GM19467 (cell line): ENCODE results near the gene ROS1.
"Not testable (repeated sequence)": the region's sequence is repeated elsewhere in the genome, so short reads cannot be mapped to it uniquely, and the experiment has no call there.

Experiments
- ATAC-seq: cut with Tn5 transposase; IDR thresholded peaks from one replicate; pipeline ENCODE4 v1.9.1; 2021; ENCODE audit warnings: mild to moderate bottlenecking, moderate library complexity; ENCODE audit not compliant: unreplicated experiment

ROS1 gene

GRCh38 chr6:117268924-117269323 lies 156.8 kb downstream of the ROS1 start:
- ATAC-seq: no peak

- no peak for ATAC-seq
These were observed 157.8 kb downstream of the ROS1 start for GRCh38 chr6:117267766-117268534.

- no peak for ATAC-seq
These were observed 158.7 kb downstream of the ROS1 start for GRCh38 chr6:117267054-117267347.

GRCh38 chr6:117266257-117267053 lies 159.3 kb downstream of the ROS1 start:
- no peak for ATAC-seq

GRCh38 chr6:117265410-117266256 lies 160.1 kb downstream of the ROS1 start, which contains the start of gene VGLL2:
TSS of gene VGLL2 (plus strand) at chr6:117265558. CDS start at chr6:117265764, 206 bp downstream.
- ATAC-seq: no peak

- ATAC-seq: no peak
These were observed 160.9 kb downstream of the ROS1 start for GRCh38 chr6:117264692-117265409.

GRCh38 chr6:117264369-117264691 lies 161.4 kb downstream of the ROS1 start:
- no peak for ATAC-seq

GRCh38 chr6:117263353-117263927 lies 162.3 kb downstream of the ROS1 start:
- ATAC-seq: no peak

- ATAC-seq: no peak
These were observed 162.9 kb downstream of the ROS1 start for GRCh38 chr6:117262799-117263198.

- no peak for ATAC-seq
These were observed 172.0 kb downstream of the ROS1 start for GRCh38 chr6:117253785-117254184.

- ATAC-seq: not testable (repeated sequence)
These were observed 180.8 kb downstream of the ROS1 start for GRCh38 chr6:117244979-117245378.

- ATAC-seq: not testable (repeated sequence)
These were observed 181.2 kb downstream of the ROS1 start for GRCh38 chr6:117244571-117244970.
